Measurements from ENCODE around the gene CD84. TPM values are rescaled to one million over a fixed set of nuclear protein-coding genes. Genes with fewer than 3 reads are reported as not detected.
"Not testable (repeated sequence)": the region's sequence is repeated elsewhere in the genome, so short reads cannot be mapped to it uniquely, and the experiment has no call there.

CD84 gene
- total RNA-seq, 1 experiment from 2014 or later, result not detected

DNA sequence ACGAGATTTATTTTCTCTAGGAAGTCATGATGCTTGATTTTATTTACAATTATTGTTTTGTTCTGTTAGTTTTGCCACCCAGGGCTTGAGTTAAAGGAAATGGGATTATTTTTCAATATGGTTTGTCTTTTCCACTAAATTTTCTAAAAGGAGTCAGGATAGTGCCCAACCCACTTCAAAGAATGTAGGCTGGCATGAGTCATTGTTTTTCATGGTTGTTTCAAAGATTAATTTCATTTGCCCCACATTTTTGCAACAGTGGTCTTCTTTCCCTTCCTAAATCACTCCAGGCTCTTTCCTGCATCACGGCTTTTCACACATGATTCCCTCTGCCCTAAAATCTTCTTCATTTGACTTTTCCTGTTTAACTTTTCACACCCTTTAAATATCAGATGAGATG lies 58.7 kb downstream of the CD84 start:
- peaks cover 3% of the 10 kb centered on the region; the same call in 1 of the 2 replicates for H3K9me3 ChIP-seq
- Mint-ChIP-seq H3K36me3 (ENCODE audit: insufficient read depth, unreplicated experiment) (no peaks in the 10 kb centered on the region), H3K27me3 (ENCODE audit: insufficient read depth, unreplicated experiment) (peaks cover 4% of the 10 kb centered on the region), H3K9me3 (ENCODE audit: unreplicated experiment) (no peaks in the 10 kb centered on the region), H3K4me3 (ENCODE audit: unreplicated experiment) (no peak overlapping the region), H3K4me1 (ENCODE audit: low read depth, unreplicated experiment) (peaks cover 12% of the 10 kb centered on the region), H3K27ac (ENCODE audit: unreplicated experiment) (no peak overlapping the region)
- H3K4me3 ChIP-seq (ENCODE audit: low read depth, low read length), result no peak overlapping the region
- POLR2A ChIA-PET, result no interaction called here
- CTCF ChIA-PET, result no interaction called here
- TF ChIP-seq CTCF (IDR thresholded peaks at IDR 0.05; ENCODE audit: insufficient read depth in 1 of 2, low read depth in 1 of 2, low read length in 1 of 2, severe bottlenecking in 1 of 2, unreplicated experiment in 1 of 2), result no peak
- no peaks in the 10 kb centered on the region for H3K36me3 ChIP-seq (ENCODE audit: control insufficient read depth, insufficient read depth, low read length)
- intact Hi-C loops (cut with micrococcal nuclease; ENCODE audit: unreplicated experiment), result no loop called here
- no peak for DNase-seq
- H3K27me3 ChIP-seq (replicated peaks; ENCODE audit: control insufficient read depth, insufficient read depth, low read length), result no peaks in the 10 kb centered on the region
- no peaks in the 10 kb centered on the region for H3K4me1 ChIP-seq
- BruUV-seq (replicated peaks), result no TSS peak

GRCh38 chr1:160519642-160520435 lies 59.5 kb downstream of the CD84 start:
- Histone ChIP-seq H3K36me3 (ENCODE audit: control insufficient read depth, insufficient read depth, low read length) (no peaks in the 10 kb centered on the region), H3K4me1 (no peaks in the 10 kb centered on the region), H3K27me3 (replicated peaks; ENCODE audit: control insufficient read depth, insufficient read depth, low read length) (no peaks in the 10 kb centered on the region), H3K9me3 (peaks cover 3% of the 10 kb centered on the region; the same call in 1 of the 2 replicates), H3K4me3 (ENCODE audit: low read depth, low read length) (no peak overlapping the region)
- TF ChIP-seq CTCF (IDR thresholded peaks at IDR 0.05; ENCODE audit: insufficient read depth in 1 of 2, low read depth in 1 of 2, low read length in 1 of 2, severe bottlenecking in 1 of 2, unreplicated experiment in 1 of 2), result peak in 1 of 2 experiments; percentile 26
- peaks cover 12% of the 10 kb centered on the region for H3K4me1 Mint-ChIP-seq (ENCODE audit: low read depth, unreplicated experiment)
- ChIA-PET CTCF (no interaction called here), POLR2A (no interaction called here)
- no peak for DNase-seq
- no peak overlapping the region for H3K4me3 Mint-ChIP-seq (ENCODE audit: unreplicated experiment)
- H3K27ac Mint-ChIP-seq (ENCODE audit: unreplicated experiment), result no peak overlapping the region
- intact Hi-C loops (cut with micrococcal nuclease; ENCODE audit: unreplicated experiment), result no loop called here
- no peaks in the 10 kb centered on the region for H3K9me3 Mint-ChIP-seq (ENCODE audit: unreplicated experiment)
- no peaks in the 10 kb centered on the region for H3K36me3 Mint-ChIP-seq (ENCODE audit: insufficient read depth, unreplicated experiment)
- H3K27me3 Mint-ChIP-seq (ENCODE audit: insufficient read depth, unreplicated experiment), result peaks cover 4% of the 10 kb centered on the region
- no TSS peak for BruUV-seq (replicated peaks)

DNA sequence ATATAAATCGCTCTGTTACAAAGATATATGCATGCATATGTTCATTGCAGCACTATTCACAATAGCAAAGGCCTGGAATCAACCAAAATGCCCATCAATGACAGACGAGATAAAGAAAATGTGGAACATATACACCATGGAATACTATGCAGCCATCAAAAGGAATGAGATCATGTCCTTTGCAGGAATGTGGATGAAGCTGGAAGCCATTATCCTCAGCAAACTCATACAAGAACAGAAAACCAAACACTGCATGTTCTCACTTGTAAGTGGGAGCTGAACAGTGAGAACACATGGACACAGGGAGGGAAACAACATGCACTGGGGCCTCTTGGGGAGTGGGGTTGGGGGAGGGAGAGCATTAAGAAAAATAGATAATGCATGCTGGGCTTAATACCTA lies 61.8 kb downstream of the CD84 start:
- DNase-seq; CTCF ChIA-PET; POLR2A ChIA-PET; H3K27me3 Mint-ChIP-seq (ENCODE audit: insufficient read depth, unreplicated experiment); H3K4me1 ChIP-seq; H3K4me3 ChIP-seq (ENCODE audit: low read depth, low read length); H3K27ac Mint-ChIP-seq (ENCODE audit: unreplicated experiment); H3K36me3 Mint-ChIP-seq (ENCODE audit: insufficient read depth, unreplicated experiment); BruUV-seq (replicated peaks); H3K27me3 ChIP-seq (replicated peaks; ENCODE audit: control insufficient read depth, insufficient read depth, low read length); H3K4me3 Mint-ChIP-seq (ENCODE audit: unreplicated experiment); intact Hi-C loops (cut with micrococcal nuclease; ENCODE audit: unreplicated experiment); H3K9me3 Mint-ChIP-seq (ENCODE audit: unreplicated experiment); H3K9me3 ChIP-seq; H3K36me3 ChIP-seq (ENCODE audit: control insufficient read depth, insufficient read depth, low read length): not testable (repeated sequence)
- peaks cover 12% of the 10 kb centered on the region for H3K4me1 Mint-ChIP-seq (ENCODE audit: low read depth, unreplicated experiment)

GRCh38 chr1:160515908-160516307 lies 63.4 kb downstream of the CD84 start:
- DNase-seq; H3K4me3 ChIP-seq (ENCODE audit: low read depth, low read length); H3K4me1 ChIP-seq; H3K4me3 Mint-ChIP-seq (ENCODE audit: unreplicated experiment); H3K36me3 ChIP-seq (ENCODE audit: control insufficient read depth, insufficient read depth, low read length); H3K27me3 Mint-ChIP-seq (ENCODE audit: insufficient read depth, unreplicated experiment); H3K9me3 Mint-ChIP-seq (ENCODE audit: unreplicated experiment); H3K27me3 ChIP-seq (replicated peaks; ENCODE audit: control insufficient read depth, insufficient read depth, low read length); intact Hi-C loops (cut with micrococcal nuclease; ENCODE audit: unreplicated experiment); POLR2A ChIA-PET; H3K36me3 Mint-ChIP-seq (ENCODE audit: insufficient read depth, unreplicated experiment); H3K9me3 ChIP-seq; CTCF ChIA-PET; BruUV-seq (replicated peaks); H3K27ac Mint-ChIP-seq (ENCODE audit: unreplicated experiment): not testable (repeated sequence)
- peaks cover 11% of the 10 kb centered on the region for H3K4me1 Mint-ChIP-seq (ENCODE audit: low read depth, unreplicated experiment)

All from Caco-2 (cell line).